T-helper 17 cell (primary cell): ENCODE results near the gene RNASET2. TPM values are rescaled to one million over a fixed set of nuclear protein-coding genes. Genes with fewer than 3 reads are reported as not detected.
"Not testable (repeated sequence)": the region's sequence is repeated elsewhere in the genome, so short reads cannot be mapped to it uniquely, and the experiment has no call there.

Source experiments
- ATAC-seq: fragments of 150-1000 bp; cut with Tn5 transposase; 2 replicates; pipeline ENCODE4 v1.10.0; 2021; ENCODE audit warnings: mild to moderate bottlenecking, moderate library complexity
- DNase-seq, 3 donors: peaks; one replicate each; pipeline versions ENCODE4 v3.0.0 to v3.0.0-alpha.2; 2020 to 2021
- H3K9me3 ChIP-seq: one replicate; pipeline ENCODE4 v1.7.0; 2013; ENCODE audit warnings: low read length, mild to moderate bottlenecking; ENCODE audit not compliant: control insufficient read depth, poor library complexity, severe bottlenecking
- H3K27ac Mint-ChIP-seq: one replicate; pipeline ENCODE4 v1.8.0; 2022; ENCODE audit warnings: mild to moderate bottlenecking, moderate library complexity, mixed read lengths
- H3K27me3 Mint-ChIP-seq: one replicate; pipeline ENCODE4 v1.8.0; 2022; ENCODE audit warnings: mixed read lengths
- H3K36me3 Mint-ChIP-seq: one replicate; pipeline ENCODE4 v1.8.0; 2022; ENCODE audit warnings: low read depth, mixed read lengths
- H3K4me1 Mint-ChIP-seq: one replicate; pipeline ENCODE4 v1.8.0; 2022; ENCODE audit warnings: mild to moderate bottlenecking, mixed read lengths
- H3K4me3 Mint-ChIP-seq: one replicate; pipeline ENCODE4 v1.8.0; 2022; ENCODE audit warnings: mild to moderate bottlenecking, moderate library complexity, mixed read lengths
- total RNA-seq, 4 donors: library from RNA in 2 of 4; stranded (reverse) in 2 of 4; gene quantifications; one replicate each; pipeline ENCODE4 v1.2.3 and lab custom pipeline; 2022 to 2026

RNASET2 gene
- total RNA-seq, 2 donors from 2014 or later: 245 to 340 TPM

DNA sequence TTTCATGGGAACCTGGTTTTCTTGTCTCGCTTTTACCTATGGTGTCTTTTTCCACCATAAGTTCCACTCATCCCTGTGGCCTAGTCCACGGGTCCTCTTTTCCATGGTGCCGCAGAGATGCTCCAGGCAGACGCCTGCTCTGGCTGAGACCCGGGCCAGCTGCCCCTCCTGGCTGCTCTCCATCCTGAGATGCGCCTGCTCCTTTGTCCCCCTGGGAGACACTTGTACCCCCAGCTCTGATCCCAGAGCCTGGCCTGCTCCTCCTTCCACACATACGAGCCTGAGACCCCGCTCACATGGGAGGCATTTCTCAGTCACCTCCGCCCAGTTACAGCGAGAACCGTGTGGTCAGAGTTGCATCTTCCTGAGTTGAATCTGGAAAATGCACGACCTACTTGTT is 29.6 kb downstream of the RNASET2 start:
- Mint-ChIP-seq H3K27me3 (no peaks in the 10 kb centered on the region), H3K4me1 (peaks cover 27% of the 10 kb centered on the region), H3K27ac (peak overlapping the region; percentile 49), H3K4me3 (no peak overlapping the region), H3K36me3 (peaks cover 3% of the 10 kb centered on the region)
- no peaks in the 10 kb centered on the region for H3K9me3 ChIP-seq
- DNase-seq (no peak), ATAC-seq (no peak)

DNA sequence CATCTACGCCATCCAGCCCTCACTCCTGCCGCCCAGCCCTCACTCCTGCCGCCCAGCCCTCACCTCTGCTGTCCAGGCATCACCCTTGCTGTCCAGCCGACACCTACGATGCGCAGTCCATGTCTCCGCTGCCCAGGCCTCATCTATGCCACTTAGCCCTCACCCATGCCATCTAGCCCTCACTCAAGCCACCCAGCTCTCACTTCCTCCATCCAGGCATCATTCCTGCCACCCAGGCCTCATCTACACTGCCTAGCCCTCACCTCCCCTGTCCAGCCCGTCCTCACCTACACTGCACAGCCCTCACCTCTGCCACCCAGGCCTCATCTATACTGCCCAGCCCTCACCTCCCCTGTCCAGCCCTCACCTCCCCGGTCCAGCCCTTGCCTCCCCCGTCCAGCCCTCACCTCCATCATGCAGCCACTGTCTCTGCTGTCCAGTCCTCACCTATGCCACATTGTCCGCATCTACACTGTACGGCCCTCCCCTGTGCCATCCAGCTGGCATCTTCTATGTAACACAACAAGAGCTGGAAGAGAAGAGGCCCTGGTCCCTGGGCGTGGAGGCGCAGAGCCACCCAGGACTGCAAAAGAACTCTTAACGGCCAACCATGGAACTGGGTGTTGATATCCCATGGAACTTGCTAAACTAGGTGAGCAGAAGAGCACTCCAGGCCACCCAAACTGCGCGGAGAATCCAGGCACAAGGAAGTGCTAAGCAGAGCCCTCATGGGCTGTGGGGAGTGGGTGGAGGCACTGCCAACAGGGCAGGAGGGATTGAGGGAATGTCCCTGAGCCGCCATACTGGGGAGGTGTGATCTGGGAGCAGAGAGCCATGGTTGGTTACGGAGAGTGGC is 31.0 kb downstream of the RNASET2 start:
- peak overlapping the region; percentile 88 for H3K27ac Mint-ChIP-seq
- peak overlapping the region; percentile 21 for H3K4me3 Mint-ChIP-seq
- ATAC-seq (peak; percentile 27), DNase-seq (no peak)
- H3K36me3 Mint-ChIP-seq: no peaks in the 10 kb centered on the region
- H3K4me1 Mint-ChIP-seq: peaks cover 18% of the 10 kb centered on the region
- H3K27me3 Mint-ChIP-seq: no peaks in the 10 kb centered on the region
- no peaks in the 10 kb centered on the region for H3K9me3 ChIP-seq

DNA sequence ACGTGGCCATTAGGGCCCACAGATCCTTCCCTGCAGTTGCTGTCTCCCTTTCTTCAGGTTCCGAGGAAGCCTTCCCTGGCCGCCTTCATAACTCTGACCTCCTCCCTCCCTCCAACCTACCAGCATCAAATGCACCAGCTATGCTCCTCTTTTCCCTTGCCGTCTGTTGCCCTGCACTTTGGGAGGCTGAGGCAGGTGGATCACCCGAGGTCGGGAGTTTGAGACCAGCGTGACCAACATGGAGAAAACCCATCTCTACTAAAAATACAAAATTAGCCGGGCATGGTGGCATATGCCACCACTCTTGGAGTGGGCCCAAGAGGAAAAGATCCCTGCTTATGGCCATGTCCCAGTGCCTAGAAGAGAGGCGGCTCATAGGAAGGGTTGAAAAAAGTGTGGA is 31.8 kb downstream of the RNASET2 start:
- Mint-ChIP-seq H3K36me3 (no peaks in the 10 kb centered on the region), H3K4me1 (peaks cover 18% of the 10 kb centered on the region), H3K27ac (peak overlapping the region; percentile 88), H3K4me3 (no peak overlapping the region), H3K27me3 (no peaks in the 10 kb centered on the region)
- no peaks in the 10 kb centered on the region for H3K9me3 ChIP-seq
- DNase-seq: no peak
- ATAC-seq: no peak

DNA sequence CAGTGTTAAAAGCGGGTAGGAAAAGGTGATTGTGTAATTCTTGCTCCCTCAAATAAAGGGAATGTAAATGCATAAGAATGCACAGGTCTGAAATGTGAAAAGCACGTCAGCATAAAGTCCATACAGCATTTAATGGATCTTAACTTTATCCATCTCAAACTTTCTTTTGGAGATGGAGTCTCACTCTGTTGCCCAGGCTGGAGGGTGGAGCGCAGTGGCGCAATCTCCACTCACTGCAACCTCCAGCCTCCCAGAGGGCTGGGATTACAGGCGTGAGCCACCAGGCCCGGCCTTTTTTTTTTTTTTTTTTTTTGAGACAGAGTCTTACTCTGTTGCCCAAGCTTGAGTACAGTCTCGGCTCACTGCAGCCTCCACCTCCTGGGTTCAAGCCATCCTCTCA is 33.4 kb downstream of the RNASET2 start:
- ATAC-seq (no peak), DNase-seq (no peak)
- H3K9me3 ChIP-seq: no peaks in the 10 kb centered on the region
- Mint-ChIP-seq H3K27ac (no peak overlapping the region), H3K4me3 (no peak overlapping the region), H3K36me3 (no peaks in the 10 kb centered on the region), H3K27me3 (no peaks in the 10 kb centered on the region), H3K4me1 (peaks cover 18% of the 10 kb centered on the region)

DNA sequence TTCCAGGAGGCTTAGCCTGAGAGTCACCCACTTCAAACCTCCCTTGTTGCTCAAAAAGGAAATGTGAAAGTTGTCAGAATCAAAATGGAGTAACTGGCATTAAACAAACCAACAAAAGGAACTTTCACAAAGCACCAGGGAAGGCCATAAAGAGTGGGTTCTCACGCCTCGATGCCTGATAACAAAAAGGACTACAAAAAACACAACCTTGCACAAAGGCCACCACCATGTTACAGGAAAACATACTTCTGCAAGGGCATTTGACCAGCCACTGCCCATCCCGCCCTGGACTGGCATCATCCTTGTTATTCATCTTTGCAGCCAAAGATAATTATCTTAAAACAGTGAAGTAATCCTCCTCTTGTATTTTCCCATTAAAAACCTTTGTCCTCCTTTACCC is 34.8 kb downstream of the RNASET2 start:
- H3K4me3 Mint-ChIP-seq: no peak overlapping the region
- H3K4me1 Mint-ChIP-seq: peaks cover 11% of the 10 kb centered on the region
- H3K9me3 ChIP-seq: no peaks in the 10 kb centered on the region
- H3K27ac Mint-ChIP-seq: no peak overlapping the region
- ATAC-seq (no peak), DNase-seq (no peak)
- H3K27me3 Mint-ChIP-seq: no peaks in the 10 kb centered on the region
- H3K36me3 Mint-ChIP-seq: no peaks in the 10 kb centered on the region

DNA sequence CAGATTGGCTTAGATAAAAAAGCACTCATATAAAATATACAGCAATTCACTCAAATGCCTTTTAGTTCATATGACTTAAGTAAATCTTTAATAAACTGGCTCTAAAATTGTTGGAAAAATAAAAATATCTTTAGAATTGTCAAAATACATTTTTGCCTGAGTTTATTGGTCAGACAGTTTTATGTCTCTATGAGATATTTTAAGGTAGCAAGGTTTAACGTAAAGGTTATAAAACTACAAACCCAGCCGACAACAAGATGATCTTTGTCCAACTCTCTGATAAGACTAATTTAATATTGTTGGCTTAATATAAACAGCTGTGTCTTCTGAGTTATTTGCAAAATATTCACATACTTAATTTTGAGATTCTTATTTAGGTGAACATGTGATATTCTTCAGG is 39.5 kb downstream of the RNASET2 start:
- peaks cover 3% of the 10 kb centered on the region for H3K36me3 Mint-ChIP-seq
- H3K27me3 Mint-ChIP-seq: no peaks in the 10 kb centered on the region
- H3K27ac Mint-ChIP-seq: no peak overlapping the region
- H3K4me3 Mint-ChIP-seq: no peak overlapping the region
- H3K9me3 ChIP-seq: no peaks in the 10 kb centered on the region
- no peaks in the 10 kb centered on the region for H3K4me1 Mint-ChIP-seq
- no peak for DNase-seq
- ATAC-seq: no peak

DNA sequence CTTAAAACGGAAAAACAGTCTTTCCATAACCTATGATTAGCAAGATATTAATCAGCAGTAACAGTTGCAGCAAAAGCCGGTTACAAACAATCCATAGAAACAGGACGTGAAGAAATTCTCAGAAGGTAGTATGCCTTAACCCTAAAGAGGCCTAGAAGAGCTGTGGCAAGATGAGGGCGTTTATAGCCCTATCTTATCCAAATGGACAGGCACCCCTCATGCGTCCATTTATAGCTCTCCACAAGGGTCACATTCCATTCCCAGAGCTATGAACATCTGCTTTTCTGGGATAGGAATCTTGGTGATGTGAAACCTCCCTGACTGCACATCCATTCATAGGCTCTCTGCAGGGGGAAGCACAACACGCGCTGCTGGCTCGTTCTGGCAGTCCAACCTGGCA is 40.9 kb downstream of the RNASET2 start:
- H3K36me3 Mint-ChIP-seq, H3K9me3 ChIP-seq, DNase-seq, H3K27ac Mint-ChIP-seq, H3K4me1 Mint-ChIP-seq, H3K4me3 Mint-ChIP-seq, H3K27me3 Mint-ChIP-seq, ATAC-seq: not testable (repeated sequence)

DNA sequence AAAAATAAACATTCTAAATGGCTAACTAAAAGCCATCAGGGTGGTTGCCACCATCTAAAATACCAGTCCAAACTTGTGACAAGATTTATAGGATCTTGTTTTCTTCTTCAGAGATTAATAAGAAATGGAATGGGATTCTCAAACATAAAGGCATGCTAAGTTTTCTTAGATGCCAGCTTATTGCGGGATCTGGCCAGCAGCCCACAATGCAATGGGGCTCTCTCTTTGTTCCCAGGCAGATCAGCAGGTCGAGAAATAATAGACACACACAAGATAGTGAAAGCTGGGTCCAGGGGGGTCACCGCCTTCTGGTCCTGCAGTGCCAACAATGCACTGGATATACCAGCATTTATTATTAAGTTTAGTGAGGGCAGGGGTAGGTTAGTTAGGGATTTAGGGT is 41.4 kb downstream of the RNASET2 start:
- not testable (repeated sequence) for H3K27me3 Mint-ChIP-seq, ATAC-seq, H3K27ac Mint-ChIP-seq, H3K36me3 Mint-ChIP-seq, H3K9me3 ChIP-seq, H3K4me1 Mint-ChIP-seq, DNase-seq, H3K4me3 Mint-ChIP-seq

DNA sequence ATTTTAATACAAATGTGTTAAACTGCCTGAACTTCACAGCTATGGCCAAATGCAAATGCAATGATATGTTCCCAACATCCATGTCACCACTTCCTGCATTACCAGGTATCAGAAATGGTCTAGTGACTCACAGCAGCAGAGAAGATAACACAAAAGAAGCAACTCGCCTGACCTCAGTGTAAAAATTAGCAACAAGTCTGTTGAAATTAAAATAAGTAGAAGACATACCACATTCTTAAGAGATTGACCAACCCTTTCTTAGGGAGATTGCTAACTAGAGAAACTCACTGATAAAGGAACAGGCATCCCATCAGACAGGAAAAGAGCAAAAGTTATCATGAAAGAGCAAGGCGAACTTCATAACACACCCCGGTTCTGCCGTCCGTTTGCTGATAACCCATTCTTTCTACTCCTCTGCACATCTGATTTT is 45.1 kb downstream of the RNASET2 start:
- H3K4me3 Mint-ChIP-seq: no peak overlapping the region
- no peak for DNase-seq
- no peaks in the 10 kb centered on the region for H3K27me3 Mint-ChIP-seq
- peaks cover 5% of the 10 kb centered on the region for H3K36me3 Mint-ChIP-seq
- peak overlapping the region; percentile 27 for H3K27ac Mint-ChIP-seq
- no peaks in the 10 kb centered on the region for H3K9me3 ChIP-seq
- no peak for ATAC-seq
- H3K4me1 Mint-ChIP-seq: peaks cover 26% of the 10 kb centered on the region

DNA sequence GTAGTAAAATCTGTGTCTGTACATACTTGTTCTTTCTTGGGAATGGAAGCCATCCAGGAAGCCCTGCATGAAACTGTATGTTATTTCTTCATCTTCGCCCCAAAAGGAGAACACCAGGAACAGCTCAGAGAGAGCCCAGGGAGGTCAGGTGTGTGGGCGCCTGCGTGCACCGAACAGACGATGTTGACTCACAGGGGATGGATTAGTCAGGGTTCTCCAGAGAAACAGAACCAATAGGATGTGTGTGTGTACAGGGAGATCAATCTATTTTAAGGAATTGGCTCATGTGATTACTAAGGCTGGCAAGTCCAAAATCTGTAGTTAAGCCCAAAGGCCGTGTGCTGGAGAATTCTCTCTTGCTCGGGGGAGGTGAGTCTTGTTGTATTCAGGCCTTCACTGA is 45.7 kb downstream of the RNASET2 start:
- Mint-ChIP-seq H3K27ac (peak overlapping the region; percentile 27), H3K4me1 (peaks cover 26% of the 10 kb centered on the region), H3K27me3 (no peaks in the 10 kb centered on the region), H3K4me3 (no peak overlapping the region), H3K36me3 (peaks cover 5% of the 10 kb centered on the region)
- H3K9me3 ChIP-seq: no peaks in the 10 kb centered on the region
- DNase-seq (no peak), ATAC-seq (no peak)

DNA sequence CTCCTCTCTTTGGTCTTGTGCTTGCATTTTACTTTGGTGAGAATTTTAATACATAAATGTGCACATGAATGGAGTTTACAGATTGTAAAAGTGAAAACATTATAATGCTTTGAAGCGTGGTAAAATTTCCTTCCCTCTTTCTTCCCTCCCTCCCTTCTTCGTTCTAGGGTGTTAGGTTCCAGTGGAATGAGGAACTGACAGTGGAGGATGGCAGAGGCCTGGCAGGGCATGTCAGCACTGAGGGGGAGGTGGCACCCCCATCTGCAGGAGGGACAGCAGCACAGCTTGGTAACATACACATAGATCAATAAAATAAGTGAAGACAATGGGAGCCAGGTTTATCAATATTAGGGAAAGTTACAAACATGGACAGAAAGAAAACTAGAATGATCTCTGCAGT is 47.5 kb downstream of the RNASET2 start:
- H3K27me3 Mint-ChIP-seq: no peaks in the 10 kb centered on the region
- no peak overlapping the region for H3K27ac Mint-ChIP-seq

DNA sequence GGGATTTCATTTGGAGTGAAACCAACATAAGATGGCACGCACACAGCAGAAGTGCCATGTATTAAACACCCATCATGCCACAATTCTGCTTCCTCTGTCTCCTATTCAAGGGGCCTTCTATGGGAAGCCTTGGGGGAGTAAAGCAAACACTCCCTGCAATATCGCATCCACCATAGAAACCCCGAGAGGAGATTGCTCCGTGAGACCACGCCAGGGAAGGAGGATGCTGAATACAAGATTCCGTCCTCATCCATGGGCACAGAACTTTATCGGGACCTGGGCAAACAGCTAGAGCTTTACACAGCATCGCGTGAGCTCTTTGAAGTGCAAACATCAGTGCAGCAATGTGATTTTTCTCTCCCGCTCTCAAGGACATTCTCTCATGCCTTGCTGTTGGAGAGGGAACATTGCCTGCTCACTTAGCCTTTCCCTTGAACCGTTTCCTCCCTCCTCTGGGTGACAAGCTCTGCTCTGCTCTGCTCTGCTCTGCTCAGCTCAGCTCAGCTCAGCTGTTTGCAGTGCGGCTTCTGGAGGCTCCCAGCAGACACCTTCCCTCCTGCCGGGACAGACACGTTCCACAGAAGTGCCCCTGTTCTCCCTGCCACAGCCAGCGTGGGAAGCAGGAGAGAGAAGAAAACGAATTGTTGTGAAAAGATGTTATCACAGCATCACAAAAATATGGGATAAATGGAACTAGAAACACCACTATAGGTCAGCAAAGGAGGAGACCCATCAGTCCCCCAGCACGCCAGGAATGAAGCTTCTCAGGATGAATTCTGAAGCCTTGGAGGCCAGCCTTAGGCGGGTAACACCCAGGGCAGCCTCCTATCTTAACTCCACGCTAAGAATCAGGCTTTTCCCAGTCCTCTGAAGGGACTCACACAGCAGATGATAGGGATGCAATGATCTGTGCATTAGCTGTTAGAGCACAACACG is 48.2 kb downstream of the RNASET2 start:
- Mint-ChIP-seq H3K4me1 (peaks cover 28% of the 10 kb centered on the region), H3K27ac (peak overlapping the region; percentile 85)

More for the DNA sequence above, 47.5 kb downstream of the RNASET2 start:
- ATAC-seq (no peak), DNase-seq (no peak)
- H3K36me3 Mint-ChIP-seq: peaks cover 2% of the 10 kb centered on the region
- no peaks in the 10 kb centered on the region for H3K9me3 ChIP-seq
- peak overlapping the region; percentile 3 for H3K4me3 Mint-ChIP-seq
- peaks cover 28% of the 10 kb centered on the region for H3K4me1 Mint-ChIP-seq

DNA sequence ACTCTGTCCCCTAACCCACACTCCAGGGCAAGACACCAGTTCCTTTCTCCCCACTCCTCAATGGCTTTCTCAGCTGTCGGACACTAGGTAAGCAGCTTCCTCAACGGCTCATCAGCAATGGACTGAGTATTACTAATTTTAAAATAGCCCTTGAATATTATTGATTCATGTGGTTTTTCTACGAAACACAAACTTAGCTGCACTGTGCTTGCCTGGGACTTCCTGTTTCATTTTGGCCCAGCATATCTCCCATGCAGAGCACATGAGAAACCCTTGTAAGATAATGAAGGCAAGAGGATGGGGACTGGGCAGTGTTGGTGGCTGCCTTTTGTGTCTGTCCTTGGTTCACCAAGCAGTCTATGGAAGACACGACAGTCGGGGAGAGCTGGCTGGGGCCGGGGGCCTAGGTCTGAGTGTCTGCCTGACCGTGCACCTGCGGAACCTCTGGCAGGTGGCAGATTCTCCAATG is 48.9 kb downstream of the RNASET2 start:
- H3K4me1 Mint-ChIP-seq: peaks cover 28% of the 10 kb centered on the region
- peak overlapping the region; percentile 63 for H3K4me3 Mint-ChIP-seq

More for the DNA sequence above, 48.2 kb downstream of the RNASET2 start:
- H3K9me3 ChIP-seq: no peaks in the 10 kb centered on the region
- Mint-ChIP-seq H3K36me3 (peaks cover 2% of the 10 kb centered on the region), H3K27me3 (no peaks in the 10 kb centered on the region), H3K4me3 (no peak overlapping the region)
- ATAC-seq (peak; percentile 10), DNase-seq (no peak)

More for the DNA sequence above, 48.9 kb downstream of the RNASET2 start:
- DNase-seq: no peak
- H3K27me3 Mint-ChIP-seq: no peaks in the 10 kb centered on the region
- peak; percentile 64 for ATAC-seq
- peak overlapping the region; percentile 85 for H3K27ac Mint-ChIP-seq
- no peaks in the 10 kb centered on the region for H3K9me3 ChIP-seq
- peaks cover 2% of the 10 kb centered on the region for H3K36me3 Mint-ChIP-seq
